Small intestine (tissue), 7 donors: ENCODE measurements around the gene NR3C1. TPM values are rescaled to one million over a fixed set of nuclear protein-coding genes. Genes with fewer than 3 reads are reported as not detected.

ENCODE experiments used
- DNase-seq, 2 donors: peaks; one replicate each; pipeline versions ENCODE4 v3.0.0 to v3.0.0-alpha.2; 2013
- FAIRE-seq: peaks from 2 replicates; lab custom pipeline; 2012; peaks lifted over from hg19 to GRCh38; lab: Jason Lieb, UNC
- H3K27ac ChIP-seq, 3 donors: one replicate each; pipeline ENCODE4 v1.5.1; 2013; ENCODE audit warnings: low read length in 2 of 3, mild to moderate bottlenecking in 2 of 3, control low read depth in 1 of 3, inconsistent platforms in 1 of 3, low read depth in 1 of 3, moderate library complexity in 1 of 3
- H3K27me3 ChIP-seq, 3 donors: one replicate each; pipeline ENCODE4 v1.6.1; 2013; ENCODE audit warnings: low read length in 3 of 3, inconsistent platforms in 1 of 3; ENCODE audit not compliant: control insufficient read depth in 3 of 3, insufficient read depth in 3 of 3
- H3K36me3 ChIP-seq, 3 donors: one replicate each; pipeline ENCODE4 v1.6.1; 2013; ENCODE audit warnings: low read length in 3 of 3, inconsistent platforms in 1 of 3, low read depth in 1 of 3, mild to moderate bottlenecking in 1 of 3, moderate library complexity in 1 of 3; ENCODE audit not compliant: control insufficient read depth in 3 of 3, insufficient read depth in 2 of 3
- H3K4me1 ChIP-seq, 3 donors: one replicate each; pipeline ENCODE4 v1.6.1; 2013; ENCODE audit warnings: low read length in 2 of 3, inconsistent platforms in 1 of 3, low read depth in 1 of 3, mild to moderate bottlenecking in 1 of 3, moderate library complexity in 1 of 3; ENCODE audit not compliant: control insufficient read depth in 3 of 3, insufficient read depth in 2 of 3
- H3K4me3 ChIP-seq, 3 donors: one replicate each; pipeline ENCODE4 v1.5.1; 2013; ENCODE audit warnings: low read length in 3 of 3, control low read depth in 1 of 3, inconsistent platforms in 1 of 3, low read depth in 1 of 3, mild to moderate bottlenecking in 1 of 3, moderate library complexity in 1 of 3
- H3K9me3 ChIP-seq, 2 donors: one replicate each; pipeline ENCODE4 v1.6.1; 2013; ENCODE audit warnings: low read depth in 1 of 2, low read length in 1 of 2; ENCODE audit not compliant: control insufficient read depth in 2 of 2, insufficient read depth in 1 of 2
- WGBS, 3 donors: extraction: QIAGEN DNeasy Blood & Tissue Kit; methylation state at CpG; one replicate each; pipeline ENCODE4 v1.1.7; 2013; 5-methylcytosine and 5-hydroxymethylcytosine counted together
- polyA plus RNA-seq, 4 donors: library from polyadenylated mRNA; stranded (reverse) in 3 of 4; unstranded in 1 of 4; fragments of 200-250 nt in 3 of 4; fragments of 120-200 nt in 1 of 4; gene quantifications; one replicate each; pipeline versions ENCODE4 v1.2.1 to v1.2.3, GENCODE V29; 2013
- donor health status: healthy with polysubstance abuse.
- donor health status: control.
- donor health status: control.
- donor health status: Bipolar disorder and iron deficiency.
- donor health status: healthy.

The NR3C1 gene
- polyA plus RNA-seq, 4 donors, result 13.7 to 32.2 (median 16.8) TPM

- H3K4me3 ChIP-seq, result no peak overlapping the region
- H3K27me3 ChIP-seq, result no peaks in the 10 kb centered on the region
- H3K9me3 ChIP-seq, result no peaks in the 10 kb centered on the region
- DNase-seq (no peak), FAIRE-seq (no peak)
- 54 to 65% (median 59%) methylated on average over 4 of the region's 4 CpGs for WGBS, 3 donors
- H3K27ac ChIP-seq, result no peak overlapping the region
- no peaks in the 10 kb centered on the region for H3K36me3 ChIP-seq
- H3K4me1 ChIP-seq, result peaks cover 0 to 17% (median 6%) of the 10 kb centered on the region in 3 donors
Measured at GRCh38 chr5:143356855-143357583, 46.5 kb downstream of the NR3C1 start.

GRCh38 chr5:143355710-143356109 is 47.8 kb downstream of the NR3C1 start:
- H3K36me3 ChIP-seq, result no peaks in the 10 kb centered on the region

GRCh38 chr5:143354025-143354424 is 49.5 kb downstream of the NR3C1 start:
- H3K9me3 ChIP-seq, result no peaks in the 10 kb centered on the region
- H3K4me1 ChIP-seq, result peaks cover 0 to 26% (median 6%) of the 10 kb centered on the region in 3 donors
- H3K4me3 ChIP-seq, result no peak overlapping the region
- 6 to 28% (median 15%) methylated on average over 3 of the region's 3 CpGs for WGBS, 3 donors
- no peak for FAIRE-seq
- H3K27me3 ChIP-seq, result no peaks in the 10 kb centered on the region
- peak overlapping the region in 2 of 3 donors; percentile 30 to 42 for H3K27ac ChIP-seq
- H3K36me3 ChIP-seq, result no peaks in the 10 kb centered on the region
- DNase-seq, result peak; percentile 21 to 47

More at GRCh38 chr5:143355710-143356109, 47.8 kb downstream of the NR3C1 start:
- DNase-seq (peak; percentile 36 to 79), FAIRE-seq (no peak)
- Histone ChIP-seq H3K27ac (no peak overlapping the region), H3K4me3 (no peak overlapping the region), H3K4me1 (peaks cover 0 to 21% (median 6%) of the 10 kb centered on the region in 3 donors), H3K9me3 (no peaks in the 10 kb centered on the region), H3K27me3 (no peaks in the 10 kb centered on the region)

GRCh38 chr5:143352691-143353090 is 50.8 kb downstream of the NR3C1 start:
- Histone ChIP-seq H3K9me3 (no peaks in the 10 kb centered on the region), H3K4me1 (peaks cover 0 to 26% (median 6%) of the 10 kb centered on the region in 3 donors)
- 7 to 13% (median 12%) methylated on average over 1 of the region's 1 CpG for WGBS, 3 donors

GRCh38 chr5:143350751-143351602 is 52.5 kb downstream of the NR3C1 start:
- H3K36me3 ChIP-seq, result no peaks in the 10 kb centered on the region
- no peak overlapping the region for H3K27ac ChIP-seq
- DNase-seq (no peak), FAIRE-seq (no peak)
- no peaks in the 10 kb centered on the region for H3K9me3 ChIP-seq
- WGBS, 3 donors, result 63 to 81% (median 80%) methylated on average over 3 of the region's 3 CpGs
- no peak overlapping the region for H3K4me3 ChIP-seq
- H3K4me1 ChIP-seq, result peaks cover 0 to 26% (median 6%) of the 10 kb centered on the region in 3 donors
- no peaks in the 10 kb centered on the region for H3K27me3 ChIP-seq

More at GRCh38 chr5:143352691-143353090, 50.8 kb downstream of the NR3C1 start:
- H3K36me3 ChIP-seq, result no peaks in the 10 kb centered on the region
- H3K27ac ChIP-seq, result peak overlapping the region in 1 of 3 donors; percentile 55
- no peak overlapping the region for H3K4me3 ChIP-seq
- H3K27me3 ChIP-seq, result no peaks in the 10 kb centered on the region
- FAIRE-seq (no peak), DNase-seq (no peak)

- no peaks in the 10 kb centered on the region for H3K36me3 ChIP-seq
- DNase-seq (no peak), FAIRE-seq (no peak)
- no peak overlapping the region for H3K27ac ChIP-seq
- H3K27me3 ChIP-seq, result no peaks in the 10 kb centered on the region
- peaks cover 0 to 26% (median 6%) of the 10 kb centered on the region in 3 donors for H3K4me1 ChIP-seq
- H3K4me3 ChIP-seq, result no peak overlapping the region
- 95 to 100% (median 100%) methylated on average over 1 of the region's 1 CpG for WGBS, 3 donors
- no peaks in the 10 kb centered on the region for H3K9me3 ChIP-seq
Measured at GRCh38 chr5:143350341-143350740, 53.1 kb downstream of the NR3C1 start.

GRCh38 chr5:143349177-143349576 is 54.3 kb downstream of the NR3C1 start:
- DNase-seq, result no peak
- Histone ChIP-seq H3K4me3 (no peak overlapping the region), H3K36me3 (peaks cover 0 to 3% (median 3%) of the 10 kb centered on the region in 3 donors), H3K27me3 (no peaks in the 10 kb centered on the region), H3K27ac (no peak overlapping the region), H3K4me1 (peaks cover 0 to 19% (median 6%) of the 10 kb centered on the region in 3 donors), H3K9me3 (no peaks in the 10 kb centered on the region)
- no peak for FAIRE-seq

- DNase-seq (no peak), FAIRE-seq (no peak)
- no peak overlapping the region for H3K27ac ChIP-seq
- peaks cover 0 to 3% (median 3%) of the 10 kb centered on the region in 3 donors for H3K36me3 ChIP-seq
- no peaks in the 10 kb centered on the region for H3K27me3 ChIP-seq
- peaks cover 0 to 13% (median 0%) of the 10 kb centered on the region in 3 donors for H3K4me1 ChIP-seq
- 73 to 74% (median 73%) methylated on average over 3 of the region's 3 CpGs for WGBS, 3 donors
- no peaks in the 10 kb centered on the region for H3K9me3 ChIP-seq
- no peak overlapping the region for H3K4me3 ChIP-seq
Measured at GRCh38 chr5:143347698-143348344, 55.7 kb downstream of the NR3C1 start.
